ENCODE data around the gene DDX42.
A peak's percentile ranks its signal among the peaks of the same experiment; 100 is the strongest.
"Not testable (repeated sequence)": the region's sequence is repeated elsewhere in the genome, so short reads cannot be mapped to it uniquely, and the experiment has no call there.

Gene DDX42

DNA sequence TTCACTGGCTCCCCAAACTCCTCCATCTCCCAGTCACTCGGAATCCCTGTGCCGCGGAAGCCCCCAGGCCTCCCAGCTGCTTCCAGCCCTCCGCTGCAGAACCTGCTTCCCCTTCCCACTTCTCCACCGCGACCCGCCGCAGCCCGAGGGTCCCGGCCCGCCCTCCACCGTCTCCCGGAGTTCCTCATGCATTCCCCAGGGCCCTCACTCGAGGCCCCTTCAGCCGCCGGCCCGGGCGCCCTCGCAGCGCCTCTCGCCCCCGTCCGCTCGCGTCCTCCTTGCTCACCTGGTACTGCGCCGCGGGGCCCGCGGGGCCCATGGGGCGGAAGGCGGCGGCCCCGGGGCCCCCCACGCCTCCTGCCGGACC, 68.2 kb downstream of the DDX42 start:
- peak; percentile 49 for DNase-seq

DNA sequence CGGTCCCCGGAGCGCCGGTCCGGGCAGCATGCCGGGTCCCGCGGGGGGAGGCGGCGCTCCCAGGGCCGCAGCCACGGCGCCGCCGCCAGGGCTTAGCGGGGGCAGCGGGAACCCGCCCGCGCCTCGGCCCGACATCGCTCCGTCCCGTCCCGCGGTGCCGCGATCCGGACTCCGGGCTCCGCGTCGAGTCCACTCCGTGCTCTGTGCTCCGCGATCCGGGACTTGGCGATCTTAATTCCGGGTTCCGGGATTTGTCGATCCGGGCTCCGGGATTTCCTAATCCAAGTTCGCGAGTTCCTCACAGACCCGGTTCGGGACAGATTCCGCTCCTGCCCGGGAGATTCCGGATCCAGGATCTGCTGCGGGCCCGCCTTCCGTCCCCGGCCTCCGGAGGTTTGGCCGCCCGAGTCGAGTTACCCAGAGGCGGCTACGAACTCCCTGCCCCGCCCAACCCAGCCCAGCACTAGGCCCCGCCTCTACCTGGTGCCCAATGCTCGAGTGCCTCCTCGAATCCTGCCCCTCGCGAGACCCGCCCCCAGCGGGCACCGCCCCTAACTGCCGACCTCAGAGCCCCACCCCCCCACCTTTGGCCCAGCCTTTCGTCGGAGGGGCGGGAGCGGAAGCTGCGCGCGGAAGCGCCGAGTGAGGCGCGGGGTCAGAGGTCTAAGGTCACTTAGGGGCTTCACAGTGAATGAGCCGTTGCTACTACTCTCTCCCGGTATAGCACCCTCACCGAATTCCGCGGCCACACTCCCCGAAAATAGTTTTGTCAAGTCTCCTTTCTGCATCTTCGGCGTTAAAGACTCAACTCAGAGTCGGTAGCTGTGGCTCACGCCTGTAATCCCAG, 68.8 kb downstream of the DDX42 start, which contains the start of gene SMARCD2:
Gene SMARCD2 (minus strand): TSS at position 146 of the 847 bp plus-strand sequence. CDS start 11 bp downstream, at position 135.
- DNase-seq, result peak; percentile 100

DNA sequence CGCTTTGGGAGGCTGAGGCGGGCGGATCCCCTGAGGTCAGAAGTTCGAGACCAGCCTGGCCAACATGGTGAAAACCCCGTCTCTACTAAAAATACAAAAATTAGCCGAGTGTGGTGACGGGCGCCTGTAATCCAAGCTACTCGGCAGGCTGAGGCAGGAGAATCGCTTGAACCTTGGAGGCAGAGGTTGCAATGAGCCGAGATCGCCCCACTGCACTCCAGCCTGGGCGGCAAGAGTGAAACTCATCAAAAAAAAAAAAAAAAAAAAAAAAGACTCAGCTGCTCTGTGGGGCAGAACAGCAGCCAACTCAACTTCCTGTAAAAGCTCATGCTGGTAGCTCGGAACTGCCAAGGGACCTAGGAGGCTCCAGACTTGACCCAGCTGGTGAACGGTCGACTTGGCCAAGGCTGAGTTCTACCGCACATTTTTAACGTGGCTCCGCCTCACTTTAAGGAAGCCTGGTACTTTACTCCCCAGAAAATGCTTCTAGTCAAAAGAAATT, 69.5 kb downstream of the DDX42 start:
- peak; percentile 20 for DNase-seq

DNA sequence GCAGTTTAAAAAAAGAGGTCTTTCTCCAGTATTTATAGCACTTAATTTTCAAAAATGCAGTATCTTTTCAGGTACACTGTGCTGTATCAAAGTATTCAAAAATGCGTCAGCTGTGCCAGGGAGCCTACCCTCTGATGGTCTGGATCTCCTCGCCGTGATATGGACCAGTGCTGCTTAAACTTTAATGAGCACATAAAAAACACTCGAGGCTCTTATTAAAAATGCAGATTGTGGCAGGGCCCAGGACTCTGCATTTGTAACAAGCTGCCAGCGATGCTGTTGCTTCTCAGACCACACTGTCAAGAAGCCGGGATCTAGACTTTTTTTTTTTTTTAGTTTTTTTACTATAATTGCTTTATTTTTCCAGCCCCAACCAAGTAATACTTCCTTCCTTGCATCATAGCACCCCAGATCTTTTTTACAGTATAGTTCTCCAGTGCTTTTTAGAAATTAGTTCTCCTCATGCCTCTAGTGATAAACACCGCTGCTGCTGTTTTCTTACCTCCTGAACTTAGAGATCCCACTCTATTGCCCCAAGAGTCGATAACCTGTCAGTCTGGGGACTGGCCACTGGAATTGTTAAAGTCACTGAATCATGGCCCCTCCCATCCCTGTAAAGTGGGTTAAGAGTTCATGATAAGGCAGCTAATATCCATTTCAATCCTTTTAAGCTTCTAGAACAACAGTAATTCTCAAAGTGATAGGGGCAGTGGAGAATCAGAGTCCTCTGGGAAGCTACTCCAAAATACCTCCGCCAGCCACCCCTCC, 70.1 kb downstream of the DDX42 start:
- DNase-seq, result no peak

DNA sequence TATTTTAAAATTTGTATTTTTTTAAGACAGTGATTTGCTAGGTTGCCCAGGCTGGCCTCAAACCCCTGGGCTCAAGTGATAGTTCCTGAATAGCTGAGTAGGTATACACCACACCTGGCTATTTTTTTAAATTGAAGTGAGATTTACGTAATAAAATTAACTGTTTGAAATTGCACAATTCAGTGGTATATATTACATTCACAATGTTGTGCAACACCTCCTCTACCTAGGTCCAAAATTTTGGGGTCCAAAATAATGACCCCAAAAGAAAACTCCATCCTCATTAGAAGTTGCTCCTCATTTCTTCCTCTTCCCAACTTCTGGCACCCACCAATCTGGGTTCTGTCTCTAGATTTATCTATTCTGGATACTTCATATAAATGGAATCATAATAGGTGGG, 71.5 kb downstream of the DDX42 start:
- DNase-seq, result no peak

DNA sequence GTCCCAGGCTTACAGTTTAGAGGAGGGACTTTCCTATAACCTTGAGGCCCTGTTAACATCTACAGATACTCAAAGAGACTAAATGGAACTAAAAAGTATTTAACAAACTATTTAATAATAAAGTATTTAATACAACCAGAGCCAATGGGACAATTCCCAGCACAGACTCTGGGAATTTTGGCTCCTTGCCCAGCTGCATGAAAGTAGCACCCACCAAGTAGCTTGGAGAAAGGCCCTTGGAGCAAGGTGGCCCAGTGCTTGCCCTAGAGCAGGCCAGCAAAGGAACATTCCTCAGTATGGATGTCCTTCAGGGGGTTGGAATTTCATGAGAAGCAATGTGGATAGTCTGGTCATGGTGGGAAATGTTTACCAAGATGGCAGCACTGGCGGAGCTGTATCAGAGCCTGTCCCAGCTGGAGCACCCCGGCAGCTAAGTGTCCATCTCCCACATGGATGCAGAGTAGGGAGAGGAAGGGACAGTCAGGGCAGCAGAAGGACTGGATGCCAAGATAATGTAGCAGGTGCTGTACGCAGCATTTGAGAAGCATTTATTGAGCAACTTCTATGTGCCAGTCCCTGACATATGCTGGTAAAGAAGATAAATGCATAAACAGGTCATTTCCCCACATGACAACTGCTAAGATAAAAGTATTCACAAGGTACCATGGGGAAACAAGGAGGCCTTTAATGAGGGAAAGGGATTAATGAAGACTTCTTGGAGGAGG, 73.7 kb downstream of the DDX42 start:
- DNase-seq, result no peak

- DNase-seq, result peak; percentile 95
Observed at GRCh38 chr17:63848834-63849689, 75.1 kb downstream of the DDX42 start.

- no peak for DNase-seq
Observed at GRCh38 chr17:63850401-63850800, 76.4 kb downstream of the DDX42 start.

DNA sequence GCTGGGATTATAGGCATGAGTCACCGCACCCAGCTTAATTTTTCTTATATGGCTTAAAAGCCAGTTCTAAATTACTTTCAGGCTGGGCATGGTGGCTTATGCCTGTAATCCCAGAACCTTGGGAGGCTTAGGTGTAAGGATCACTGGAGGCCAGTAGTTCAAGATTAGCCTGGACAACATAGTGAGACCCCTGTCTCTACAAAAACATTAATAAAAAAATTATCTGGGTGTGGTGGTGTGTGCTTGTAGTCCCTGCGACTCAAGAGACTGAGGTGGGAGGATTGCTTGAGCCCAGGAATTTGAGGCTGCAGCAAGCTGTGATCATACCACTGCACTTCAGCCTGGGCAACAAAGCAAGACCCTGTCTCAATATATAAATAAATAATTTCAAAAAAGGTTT, 79.3 kb downstream of the DDX42 start:
- no peak for DNase-seq

DNA sequence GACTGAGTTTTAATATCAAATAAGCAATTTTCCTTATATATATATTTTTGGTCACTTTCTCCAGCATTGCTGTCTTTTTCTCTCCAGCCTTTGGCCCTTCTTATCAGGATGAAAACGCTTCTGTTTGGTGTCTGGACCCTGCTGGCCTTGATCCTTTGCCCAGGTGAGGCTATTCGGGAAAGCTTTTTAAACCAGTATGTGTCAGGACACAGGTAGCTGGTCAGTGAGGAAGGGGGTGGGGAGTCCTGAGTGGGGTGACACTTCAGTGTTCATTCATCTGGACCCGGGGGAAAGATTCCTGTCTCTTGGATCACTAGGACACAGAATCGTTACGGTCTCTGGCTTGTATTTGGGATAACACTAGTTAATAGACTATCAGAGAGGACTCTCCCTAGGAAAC, 80.7 kb downstream of the DDX42 start:
- no peak for DNase-seq

- DNase-seq, result no peak
Observed at GRCh38 chr17:63855185-63855584, 81.2 kb downstream of the DDX42 start.

- not testable (repeated sequence) for DNase-seq
Observed at GRCh38 chr17:63856425-63856824, 82.5 kb downstream of the DDX42 start.

GRCh38 chr17:63859257-63859656, 85.3 kb downstream of the DDX42 start:
- no peak for DNase-seq

DNA sequence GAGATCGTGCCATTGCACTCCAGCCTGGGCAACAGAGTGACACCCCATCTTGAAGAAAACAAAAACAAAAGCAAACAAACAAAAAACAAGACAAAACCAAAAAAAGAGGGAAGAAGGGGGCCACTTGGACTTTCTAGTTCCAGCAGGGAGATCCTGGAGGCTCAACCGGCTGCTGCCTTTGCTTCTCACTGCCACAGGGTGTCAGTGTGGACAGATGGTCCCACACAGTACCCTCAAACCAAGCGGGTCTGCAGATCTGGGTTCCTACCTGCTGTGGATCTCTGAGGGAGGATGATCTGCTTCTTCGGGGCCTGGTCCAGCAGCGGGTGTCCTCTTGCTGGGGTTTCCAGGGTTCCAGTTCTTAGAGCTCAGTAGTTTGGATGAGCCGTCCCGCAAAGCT, 92.7 kb downstream of the DDX42 start:
- not testable (repeated sequence) for DNase-seq

Measured in stimulated activated naive CD4-positive, alpha-beta T cell treated with Interleukin-2 at 50 U/mL for 16 hours (primary cell).